Esophagus (tissue), 2 donors: ENCODE results near the gene CDK14. TPM values are rescaled to one million over a fixed set of nuclear protein-coding genes. Genes with fewer than 3 reads are reported as not detected.

Experiments
- H3K27ac ChIP-seq, 2 donors: one replicate each; pipeline ENCODE4 v1.5.1; 2013; ENCODE audit warnings: low read depth in 2 of 2, mild to moderate bottlenecking in 2 of 2, inconsistent platforms in 1 of 2, low read length in 1 of 2, moderate library complexity in 1 of 2
- H3K27me3 ChIP-seq, 2 donors: one replicate each; pipeline ENCODE4 v1.6.1; 2013; ENCODE audit warnings: low read length in 2 of 2, control low read depth in 1 of 2, mild to moderate bottlenecking in 1 of 2; ENCODE audit not compliant: insufficient read depth in 2 of 2, control insufficient read depth in 1 of 2
- H3K36me3 ChIP-seq, 2 donors: one replicate each; pipeline ENCODE4 v1.6.1; 2013; ENCODE audit warnings: low read length in 1 of 2; ENCODE audit not compliant: control insufficient read depth in 2 of 2, insufficient read depth in 2 of 2
- H3K4me1 ChIP-seq, 2 donors: one replicate each; pipeline ENCODE4 v1.6.1; 2013; ENCODE audit warnings: low read length in 1 of 2; ENCODE audit not compliant: control insufficient read depth in 2 of 2, insufficient read depth in 2 of 2
- H3K4me3 ChIP-seq, 2 donors: one replicate each; pipeline ENCODE4 v1.5.1; 2013; ENCODE audit warnings: low read length in 2 of 2, mild to moderate bottlenecking in 2 of 2, low read depth in 1 of 2, moderate library complexity in 1 of 2
- H3K9me3 ChIP-seq, 2 donors: one replicate each; pipeline ENCODE4 v1.6.1; 2013; ENCODE audit warnings: mild to moderate bottlenecking in 2 of 2, low read depth in 1 of 2, low read length in 1 of 2, moderate library complexity in 1 of 2; ENCODE audit not compliant: control insufficient read depth in 2 of 2, insufficient read depth in 1 of 2
- WGBS, 2 donors: extraction: QIAGEN DNeasy Blood & Tissue Kit; methylation state at CpG; one replicate each; pipeline ENCODE4 v1.1.7; 2013; 5-methylcytosine and 5-hydroxymethylcytosine counted together
- polyA plus RNA-seq, 2 donors: library from polyadenylated mRNA; stranded (reverse); fragments of 200-250 nt; gene quantifications; one replicate each; pipeline ENCODE4 v1.2.3, GENCODE V29; 2013
- donor health status: healthy with polysubstance abuse.
- donor health status: Bipolar disorder and iron deficiency.

The CDK14 gene
- under 1 TPM; 0.51 to 0.59 TPM for polyA plus RNA-seq

DNA sequence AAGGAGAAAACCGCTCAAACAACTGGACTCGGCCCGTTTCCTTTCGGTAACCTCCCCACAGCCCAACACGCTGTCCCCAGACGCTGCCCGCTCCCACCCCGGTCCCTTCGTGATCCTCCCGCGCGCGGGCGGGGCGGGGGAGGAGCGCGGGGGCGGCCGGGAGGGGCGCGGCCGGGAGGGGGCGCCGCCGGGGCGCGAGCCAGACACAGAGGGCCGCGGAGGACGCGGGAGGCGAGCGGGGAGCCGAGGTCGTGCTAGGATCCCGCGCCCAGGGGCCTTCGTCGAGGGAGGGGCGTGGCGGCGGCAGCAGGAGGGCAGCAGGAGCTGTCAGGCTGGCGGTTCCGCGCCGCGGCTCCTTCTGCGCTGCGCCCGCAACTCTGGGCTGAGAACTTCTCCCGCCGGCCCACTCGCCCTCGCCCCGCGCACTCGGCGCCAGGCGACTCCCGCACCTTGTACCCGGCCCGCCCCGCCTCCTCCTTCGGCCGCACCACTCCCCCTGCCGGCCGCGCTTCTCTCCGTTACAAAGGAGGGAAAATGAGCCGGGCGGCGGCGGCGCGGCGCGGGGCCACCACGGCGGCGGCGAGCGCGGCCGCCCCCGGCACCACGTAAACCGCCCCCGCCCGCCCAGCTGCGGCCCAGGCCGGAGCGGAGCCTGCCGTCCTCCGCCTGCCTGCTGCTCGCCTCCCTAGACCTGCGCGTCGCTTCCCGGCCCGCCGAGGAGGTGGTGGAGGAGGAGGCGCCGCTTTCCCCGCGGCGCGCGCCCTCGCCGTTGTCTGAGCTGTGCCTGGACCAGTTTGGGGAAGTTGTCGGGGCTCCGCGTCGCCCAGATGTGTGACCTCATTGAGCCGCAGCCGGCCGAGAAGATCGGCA, at the start of gene CDK14:
TSS of gene CDK14 (plus strand) at position 521 of the 870 bp plus-strand sequence. CDS start at position 828, 307 bp downstream.
- H3K36me3 ChIP-seq: no peaks in the 10 kb centered on the region
- H3K4me3 ChIP-seq: peak within 1 kb of the TSS; percentile 68 to 71
- peaks cover 0 to 7% of the 10 kb centered on the region in 2 donors for H3K4me1 ChIP-seq
- H3K27ac ChIP-seq: peak within 1 kb of the TSS; percentile 40 to 43
- 0 to 1% methylated on average over 52 to 118 of the region's 118 CpGs for WGBS, 2 donors
- H3K9me3 ChIP-seq: no peaks in the 10 kb centered on the region
- H3K27me3 ChIP-seq: no peaks in the 10 kb centered on the region

DNA sequence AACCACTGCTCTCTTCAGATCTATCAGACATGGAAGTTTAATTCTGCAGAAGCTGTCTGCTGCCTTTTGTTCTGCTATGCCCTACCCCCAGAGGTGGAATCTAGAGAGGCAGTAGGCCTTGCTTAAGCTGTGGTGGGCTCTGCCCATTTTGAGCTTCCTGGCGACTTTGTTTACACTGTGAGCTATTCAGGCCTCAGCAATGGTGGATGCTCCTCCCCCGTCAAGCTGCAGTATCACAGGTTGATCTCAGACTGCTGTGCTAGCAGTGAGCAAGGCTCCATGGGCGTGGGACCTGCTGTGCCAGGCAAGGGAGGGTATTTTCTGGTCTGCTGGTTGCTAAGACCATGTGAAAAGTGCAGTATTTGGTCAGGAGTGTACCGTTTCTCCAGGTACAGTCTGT, 45.1 kb upstream of the CDK14 start:
- no peaks in the 10 kb centered on the region for H3K4me1 ChIP-seq
- H3K27me3 ChIP-seq: no peaks in the 10 kb centered on the region
- H3K36me3 ChIP-seq: no peaks in the 10 kb centered on the region
- no peaks in the 10 kb centered on the region for H3K9me3 ChIP-seq
- H3K27ac ChIP-seq: no peak overlapping the region
- H3K4me3 ChIP-seq: no peak overlapping the region
- 41 to 46% methylated on average over 4 of the region's 4 CpGs for WGBS, 2 donors

DNA sequence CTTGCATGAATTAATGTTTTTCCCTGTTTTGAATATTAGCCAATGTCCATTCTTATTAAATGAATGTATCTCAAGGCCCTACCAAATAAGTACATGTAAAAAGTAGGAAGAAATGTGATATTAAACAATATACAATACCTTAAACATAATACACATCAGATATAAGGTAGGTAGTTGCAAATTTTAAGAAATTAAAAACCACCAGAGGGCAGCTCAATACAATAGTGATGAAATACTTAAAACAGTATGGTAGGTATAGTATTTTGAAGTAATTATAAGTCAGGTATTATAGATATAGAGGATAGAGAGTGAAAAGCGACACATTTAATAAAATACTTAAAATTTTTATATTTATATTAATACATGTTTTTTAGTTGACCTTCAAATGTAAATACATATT, 43.6 kb upstream of the CDK14 start:
- Histone ChIP-seq H3K36me3 (no peaks in the 10 kb centered on the region), H3K4me3 (no peak overlapping the region), H3K9me3 (no peaks in the 10 kb centered on the region), H3K27ac (no peak overlapping the region), H3K4me1 (no peaks in the 10 kb centered on the region), H3K27me3 (no peaks in the 10 kb centered on the region)
- 78 to 80% methylated on average over 1 of the region's 1 CpG for WGBS, 2 donors

DNA sequence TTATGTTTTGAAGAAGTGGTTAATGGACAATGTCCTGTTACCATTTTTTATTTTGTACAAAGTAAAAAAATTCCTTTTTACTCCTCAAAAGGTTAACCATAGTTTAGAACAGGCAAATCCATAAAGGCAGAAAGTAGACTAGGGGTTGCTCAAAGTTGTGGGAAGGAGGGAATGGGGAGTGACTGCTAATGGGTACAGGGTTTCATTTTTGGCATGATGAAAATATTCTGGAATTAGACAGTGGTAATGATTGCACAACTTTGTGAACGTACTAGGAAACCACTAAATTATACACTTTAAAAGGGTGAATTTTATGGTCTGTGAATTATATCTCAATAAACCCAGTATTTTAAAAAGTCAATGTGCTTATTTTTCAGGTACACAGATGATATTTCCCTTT, 35.4 kb upstream of the CDK14 start:
- peaks cover 0 to 3% of the 10 kb centered on the region in 2 donors for H3K9me3 ChIP-seq
- H3K27ac ChIP-seq: no peak overlapping the region
- H3K4me3 ChIP-seq: no peak overlapping the region
- 25 to 34% methylated on average over 1 of the region's 1 CpG for WGBS, 2 donors
- H3K27me3 ChIP-seq: no peaks in the 10 kb centered on the region
- H3K4me1 ChIP-seq: no peaks in the 10 kb centered on the region
- no peaks in the 10 kb centered on the region for H3K36me3 ChIP-seq

- Histone ChIP-seq H3K27ac (no peak overlapping the region), H3K27me3 (no peaks in the 10 kb centered on the region), H3K4me1 (no peaks in the 10 kb centered on the region), H3K9me3 (peaks cover 0 to 3% of the 10 kb centered on the region in 2 donors), H3K4me3 (no peak overlapping the region), H3K36me3 (no peaks in the 10 kb centered on the region)
- 52 to 60% methylated on average over 3 of the region's 3 CpGs for WGBS, 2 donors
Measured at GRCh38 chr7:90563286-90563685, 32.8 kb upstream of the CDK14 start.

GRCh38 chr7:90564455-90564854, 31.7 kb upstream of the CDK14 start:
- Histone ChIP-seq H3K4me1 (no peaks in the 10 kb centered on the region), H3K9me3 (peaks cover 0 to 3% of the 10 kb centered on the region in 2 donors), H3K27ac (no peak overlapping the region), H3K4me3 (no peak overlapping the region), H3K36me3 (no peaks in the 10 kb centered on the region), H3K27me3 (no peaks in the 10 kb centered on the region)
- WGBS, 2 donors: 90 to 92% methylated on average over 8 of the region's 8 CpGs

DNA sequence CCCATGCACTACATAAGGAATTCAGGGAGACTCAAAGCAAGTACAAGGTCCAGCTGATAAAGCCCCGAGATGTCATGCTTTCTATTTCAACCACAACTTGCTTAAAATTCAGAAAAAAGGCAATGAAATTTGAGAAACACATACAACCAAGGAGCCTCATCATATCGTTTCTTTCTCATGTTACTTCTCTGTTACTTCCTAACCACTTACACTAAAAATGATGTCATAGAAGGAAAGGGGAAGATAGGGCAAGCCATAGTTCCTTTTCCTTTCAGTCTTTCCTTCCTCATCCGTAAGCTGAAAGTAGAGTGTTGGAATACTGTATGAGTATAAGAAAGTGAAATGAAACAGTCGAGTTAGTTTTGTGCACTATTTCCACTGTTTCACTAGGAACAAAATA, 27.9 kb upstream of the CDK14 start:
- Histone ChIP-seq H3K27me3 (no peaks in the 10 kb centered on the region), H3K4me3 (no peak overlapping the region), H3K27ac (no peak overlapping the region), H3K36me3 (no peaks in the 10 kb centered on the region), H3K4me1 (no peaks in the 10 kb centered on the region), H3K9me3 (no peaks in the 10 kb centered on the region)
- 76 to 79% methylated on average over 4 of the region's 4 CpGs for WGBS, 2 donors

GRCh38 chr7:90569368-90569767, 26.8 kb upstream of the CDK14 start:
- Histone ChIP-seq H3K4me1 (no peaks in the 10 kb centered on the region), H3K4me3 (no peak overlapping the region), H3K27me3 (no peaks in the 10 kb centered on the region), H3K9me3 (no peaks in the 10 kb centered on the region), H3K27ac (no peak overlapping the region), H3K36me3 (no peaks in the 10 kb centered on the region)
- whole genome bisulfite sequencing, 2 donors: 81% methylated on average over 1 of the region's 1 CpG

GRCh38 chr7:90570373-90570959, 25.7 kb upstream of the CDK14 start:
- Histone ChIP-seq H3K36me3 (no peaks in the 10 kb centered on the region), H3K27me3 (no peaks in the 10 kb centered on the region), H3K9me3 (no peaks in the 10 kb centered on the region), H3K4me1 (no peaks in the 10 kb centered on the region), H3K27ac (no peak overlapping the region), H3K4me3 (no peak overlapping the region)
- 63 to 78% methylated on average over 1 of the region's 1 CpG for WGBS, 2 donors
